Measurements from ENCODE around the gene FLT3. TPM values are rescaled to one million over a fixed set of nuclear protein-coding genes. Genes with fewer than 3 reads are reported as not detected.

The FLT3 gene
- total RNA-seq, 1 donor from 2014 or later = not detected

DNA sequence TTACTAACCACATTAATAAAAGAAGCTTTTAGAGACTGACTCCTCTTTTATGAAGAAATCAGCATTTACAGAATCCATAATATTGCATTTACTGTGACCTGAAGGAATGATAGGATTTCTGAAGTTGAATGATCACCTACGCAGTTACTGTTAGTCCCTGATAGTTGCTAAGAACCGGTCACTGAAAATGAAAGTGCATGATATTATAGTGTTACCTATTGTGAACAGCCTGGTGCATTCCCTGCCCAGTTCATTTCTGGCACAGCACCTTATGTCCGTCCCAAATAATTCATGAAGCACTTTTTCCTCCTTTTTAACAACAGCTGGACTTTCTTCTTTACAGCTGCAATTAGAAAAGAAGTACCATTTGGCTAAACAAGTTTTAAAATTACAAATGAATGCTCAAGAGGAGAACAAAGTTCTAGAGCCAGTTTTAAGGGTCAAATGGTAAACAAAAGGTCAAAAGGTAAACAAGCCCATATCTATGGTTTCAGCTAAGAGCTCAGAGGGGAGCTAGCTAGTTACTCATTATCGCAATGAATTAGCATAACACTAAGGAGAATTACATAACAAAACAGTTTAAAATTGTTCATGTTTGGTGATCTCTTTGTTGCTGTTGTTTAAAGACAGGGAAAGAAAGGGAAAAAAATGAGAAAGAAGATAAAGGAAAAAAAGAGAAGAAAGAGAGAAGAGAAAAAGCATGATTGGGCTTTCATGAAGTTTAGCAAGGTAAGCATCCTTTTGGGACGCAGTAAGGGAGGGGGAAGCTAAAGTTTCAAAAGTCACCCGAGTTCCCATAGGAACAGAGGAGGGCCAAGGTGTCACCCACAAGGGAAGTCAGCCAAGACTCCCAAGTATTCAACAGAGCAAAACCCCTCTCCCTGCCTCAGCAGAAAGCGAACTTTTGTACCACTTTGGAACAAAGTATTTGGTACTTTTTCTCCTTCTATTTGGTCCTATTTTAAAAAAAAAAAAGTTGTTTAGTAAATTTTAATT lies 50.2 kb downstream of the FLT3 start:
- intact Hi-C loops (cut with DNase I) = no loop called here
- TF ChIP-seq POLR2A (IDR thresholded peaks at IDR 0.05) (no peak), POLR2AphosphoS5 (IDR thresholded peaks at IDR 0.05; ENCODE audit: insufficient read depth in 1 of 2, low read depth in 1 of 2) (no peak), CTCF (IDR thresholded peaks at IDR 0.05) (no peak)

GRCh38 chr13:28049215-28049614 lies 51.2 kb downstream of the FLT3 start:
- DNase-seq (ENCODE audit: extremely low spot score in 2 of 2) = no peak
- Histone ChIP-seq H3K27ac (no peak overlapping the region), H3K4me1 (no peaks in the 10 kb centered on the region), H3K36me3 (no peaks in the 10 kb centered on the region), H3K27me3 (no peaks in the 10 kb centered on the region), H3K4me3 (no peak overlapping the region), H3K9me3 (no peaks in the 10 kb centered on the region)
- no peak for TF ChIP-seq POLR2A (IDR thresholded peaks at IDR 0.05)
- TF ChIP-seq CTCF (IDR thresholded peaks at IDR 0.05) = no peak
- TF ChIP-seq POLR2AphosphoS5 (IDR thresholded peaks at IDR 0.05; ENCODE audit: insufficient read depth in 1 of 2, low read depth in 1 of 2) = no peak
- intact Hi-C loops (cut with DNase I) = no loop called here

More for the DNA sequence above, 50.2 kb downstream of the FLT3 start:
- H3K27ac ChIP-seq = no peak overlapping the region
- no peaks in the 10 kb centered on the region for H3K9me3 ChIP-seq
- H3K4me1 ChIP-seq = no peaks in the 10 kb centered on the region
- no peaks in the 10 kb centered on the region for H3K27me3 ChIP-seq
- no peak for DNase-seq (ENCODE audit: extremely low spot score in 2 of 2)
- H3K36me3 ChIP-seq = no peaks in the 10 kb centered on the region
- H3K4me3 ChIP-seq = no peak overlapping the region

DNA sequence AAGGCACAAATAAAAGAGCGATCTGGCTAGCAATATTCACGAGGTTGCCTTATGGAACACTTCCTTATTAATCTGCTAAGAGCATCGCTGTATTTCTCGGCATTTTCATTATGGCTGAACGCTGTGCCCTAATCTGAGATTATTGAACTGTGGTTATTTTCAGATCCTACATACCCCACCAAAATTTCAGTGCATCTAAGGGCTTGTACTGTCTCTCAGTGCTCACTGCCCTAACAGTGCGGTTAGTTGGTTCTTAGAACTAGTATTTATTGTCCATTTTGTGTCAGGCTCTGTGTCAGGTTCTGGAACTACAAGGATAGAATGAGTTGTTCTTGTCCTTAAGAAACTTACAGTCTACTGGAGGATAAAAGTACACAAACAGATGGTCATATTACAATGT lies 51.6 kb downstream of the FLT3 start:
- no peaks in the 10 kb centered on the region for H3K27me3 ChIP-seq
- no peak for TF ChIP-seq POLR2AphosphoS5 (IDR thresholded peaks at IDR 0.05; ENCODE audit: insufficient read depth in 1 of 2, low read depth in 1 of 2)
- TF ChIP-seq CTCF (IDR thresholded peaks at IDR 0.05) = no peak
- TF ChIP-seq POLR2A (IDR thresholded peaks at IDR 0.05) = no peak
- H3K9me3 ChIP-seq = no peaks in the 10 kb centered on the region
- DNase-seq (ENCODE audit: extremely low spot score in 2 of 2) = no peak
- no peak overlapping the region for H3K4me3 ChIP-seq
- no peaks in the 10 kb centered on the region for H3K4me1 ChIP-seq
- intact Hi-C loops (cut with DNase I) = no loop called here
- H3K27ac ChIP-seq = no peak overlapping the region
- H3K36me3 ChIP-seq = no peaks in the 10 kb centered on the region

- TF ChIP-seq POLR2AphosphoS5 (IDR thresholded peaks at IDR 0.05; ENCODE audit: insufficient read depth in 1 of 2, low read depth in 1 of 2) = no peak
- Histone ChIP-seq H3K27me3 (no peaks in the 10 kb centered on the region), H3K4me3 (no peak overlapping the region), H3K9me3 (no peaks in the 10 kb centered on the region), H3K4me1 (no peaks in the 10 kb centered on the region), H3K36me3 (no peaks in the 10 kb centered on the region), H3K27ac (no peak overlapping the region)
- DNase-seq (ENCODE audit: extremely low spot score in 2 of 2) = no peak
- intact Hi-C loops (cut with DNase I) = no loop called here
Observed at GRCh38 chr13:28047757-28048388, 52.5 kb downstream of the FLT3 start.

- Histone ChIP-seq H3K9me3 (no peaks in the 10 kb centered on the region), H3K4me1 (no peaks in the 10 kb centered on the region), H3K36me3 (no peaks in the 10 kb centered on the region), H3K27me3 (no peaks in the 10 kb centered on the region), H3K27ac (no peak overlapping the region), H3K4me3 (no peak overlapping the region)
- no peak for DNase-seq (ENCODE audit: extremely low spot score in 2 of 2)
- intact Hi-C loops (cut with DNase I) = no loop called here
- TF ChIP-seq POLR2A (IDR thresholded peaks at IDR 0.05) = no peak
- TF ChIP-seq CTCF (IDR thresholded peaks at IDR 0.05) = no peak
- TF ChIP-seq POLR2AphosphoS5 (IDR thresholded peaks at IDR 0.05; ENCODE audit: insufficient read depth in 1 of 2, low read depth in 1 of 2) = no peak
Observed at GRCh38 chr13:28046981-28047380, 53.4 kb downstream of the FLT3 start.
